ENCODE results near the gene NRG3. TPM values are rescaled to one million over a fixed set of nuclear protein-coding genes. Genes with fewer than 3 reads are reported as not detected.

NRG3 gene
- total RNA-seq, 1 donor from 2014 or later = 6.1 TPM

- peaks cover 19% of the 10 kb centered on the region for H3K27me3 Mint-ChIP-seq
- no peak for TF ChIP-seq CTCF (conservative IDR thresholded peaks at IDR 0.05)
- no peak overlapping the region for H3K4me3 Mint-ChIP-seq
These were observed 577.1 kb downstream of the NRG3 start for GRCh38 chr10:82452046-82452445.

GRCh38 chr10:82452676-82453075 is 577.7 kb downstream of the NRG3 start:
- no peak for DNase-seq (ENCODE audit: extremely low spot score, unreplicated experiment)
- H3K9me3 Mint-ChIP-seq = no peaks in the 10 kb centered on the region
- H3K36me3 Mint-ChIP-seq = no peaks in the 10 kb centered on the region
- no peak overlapping the region for H3K4me3 Mint-ChIP-seq
- H3K4me1 Mint-ChIP-seq (ENCODE audit: unreplicated experiment) = no peaks in the 10 kb centered on the region
- H3K27me3 Mint-ChIP-seq = peaks cover 19% of the 10 kb centered on the region
- H3K27ac Mint-ChIP-seq = no peak overlapping the region
- no peak for TF ChIP-seq CTCF (conservative IDR thresholded peaks at IDR 0.05)

More at GRCh38 chr10:82452046-82452445, 577.1 kb downstream of the NRG3 start:
- Mint-ChIP-seq H3K4me1 (ENCODE audit: unreplicated experiment) (no peaks in the 10 kb centered on the region), H3K9me3 (no peaks in the 10 kb centered on the region), H3K27ac (no peak overlapping the region), H3K36me3 (no peaks in the 10 kb centered on the region)
- DNase-seq (ENCODE audit: extremely low spot score, unreplicated experiment) = no peak

- Mint-ChIP-seq H3K4me1 (ENCODE audit: unreplicated experiment) (no peaks in the 10 kb centered on the region), H3K27me3 (peaks cover 25% of the 10 kb centered on the region)
- DNase-seq (ENCODE audit: extremely low spot score, unreplicated experiment) = no peak
These were observed 578.8 kb downstream of the NRG3 start for GRCh38 chr10:82453678-82454293.

GRCh38 chr10:82462910-82463551 is 588.0 kb downstream of the NRG3 start:
- Mint-ChIP-seq H3K27me3 (peaks cover 55% of the 10 kb centered on the region), H3K4me3 (no peak overlapping the region)

More at GRCh38 chr10:82453678-82454293, 578.8 kb downstream of the NRG3 start:
- no peaks in the 10 kb centered on the region for H3K9me3 Mint-ChIP-seq
- TF ChIP-seq CTCF (conservative IDR thresholded peaks at IDR 0.05) = no peak
- H3K27ac Mint-ChIP-seq = no peak overlapping the region
- no peak overlapping the region for H3K4me3 Mint-ChIP-seq
- no peaks in the 10 kb centered on the region for H3K36me3 Mint-ChIP-seq

GRCh38 chr10:82463614-82464013 is 588.6 kb downstream of the NRG3 start:
- TF ChIP-seq CTCF (conservative IDR thresholded peaks at IDR 0.05) = no peak
- Mint-ChIP-seq H3K36me3 (peaks cover 8% of the 10 kb centered on the region), H3K27me3 (peaks cover 52% of the 10 kb centered on the region)

More at GRCh38 chr10:82462910-82463551, 588.0 kb downstream of the NRG3 start:
- TF ChIP-seq CTCF (conservative IDR thresholded peaks at IDR 0.05) = no peak
- H3K4me1 Mint-ChIP-seq (ENCODE audit: unreplicated experiment) = peaks cover 11% of the 10 kb centered on the region
- no peak overlapping the region for H3K27ac Mint-ChIP-seq
- peaks cover 8% of the 10 kb centered on the region for H3K36me3 Mint-ChIP-seq
- H3K9me3 Mint-ChIP-seq = no peaks in the 10 kb centered on the region
- DNase-seq (ENCODE audit: extremely low spot score, unreplicated experiment) = no peak

More at GRCh38 chr10:82463614-82464013, 588.6 kb downstream of the NRG3 start:
- H3K4me3 Mint-ChIP-seq = no peak overlapping the region
- DNase-seq (ENCODE audit: extremely low spot score, unreplicated experiment) = no peak
- H3K27ac Mint-ChIP-seq = no peak overlapping the region
- H3K4me1 Mint-ChIP-seq (ENCODE audit: unreplicated experiment) = peaks cover 14% of the 10 kb centered on the region
- H3K9me3 Mint-ChIP-seq = no peaks in the 10 kb centered on the region

All from type B pancreatic cell (in vitro differentiated cells).